GM12801 (cell line): Measurements from ENCODE around the gene MYO18A.

Experiments used
- CTCF ChIP-seq: IDR thresholded peaks from one replicate; pipeline ENCODE4 v1.5.1; 2011; ENCODE audit warnings: control low read depth; ENCODE audit not compliant: insufficient read length; ENCODE audit errors: extremely low read depth

The MYO18A gene

GRCh38 chr17:29189355-29189754, 9.2 kb upstream of the MYO18A start:
- no peak for TF ChIP-seq CTCF

- no peak for TF ChIP-seq CTCF
Observed at GRCh38 chr17:29181226-29181625, 1.0 kb upstream of the MYO18A start.

- no peak for TF ChIP-seq CTCF
Observed at GRCh38 chr17:29180788-29181160, 576 bp upstream of the MYO18A start.

- no peak for TF ChIP-seq CTCF
Observed at GRCh38 chr17:29179232-29180033, 765 bp downstream of the MYO18A start.

- TF ChIP-seq CTCF, result no peak
Observed at GRCh38 chr17:29178750-29179231, 1.4 kb downstream of the MYO18A start.

- TF ChIP-seq CTCF, result no peak
Observed at GRCh38 chr17:29177871-29178749, 2.1 kb downstream of the MYO18A start.

- no peak for TF ChIP-seq CTCF
Observed at GRCh38 chr17:29177541-29177870, 2.7 kb downstream of the MYO18A start.
